ENCODE data around the gene RETN. TPM values are rescaled to one million over a fixed set of nuclear protein-coding genes. Genes with fewer than 3 reads are reported as not detected.

Gene RETN
- total RNA-seq, 4 donors from 2014 or later: not detected

GRCh38 chr19:7670150-7670783 is 1.4 kb downstream of the RETN start:
- Histone ChIP-seq H3K36me3 (no peaks in the 10 kb centered on the region), H3K27me3 (no peaks in the 10 kb centered on the region), H3K4me3 (no peak overlapping the region), H3K9me3 (no peaks in the 10 kb centered on the region), H3K4me1 (no peaks in the 10 kb centered on the region), H3K27ac (no peak overlapping the region)
- TF ChIP-seq POLR2A (IDR thresholded peaks at IDR 0.05): no peak
- no peak for TF ChIP-seq CTCF (IDR thresholded peaks at IDR 0.05)
- DNase-seq: no peak
- intact Hi-C loops (cut with DNase I; ENCODE audit: low total_unique reads): no loop called here

GRCh38 chr19:7670790-7671189 is 1.9 kb downstream of the RETN start:
- intact Hi-C loops (cut with DNase I; ENCODE audit: low total_unique reads): no loop called here
- no peaks in the 10 kb centered on the region for H3K27me3 ChIP-seq
- TF ChIP-seq CTCF (IDR thresholded peaks at IDR 0.05): no peak
- TF ChIP-seq POLR2A (IDR thresholded peaks at IDR 0.05): no peak

GRCh38 chr19:7672522-7672921 is 3.7 kb downstream of the RETN start:
- Histone ChIP-seq H3K27ac (no peak overlapping the region), H3K36me3 (no peaks in the 10 kb centered on the region), H3K9me3 (no peaks in the 10 kb centered on the region), H3K27me3 (no peaks in the 10 kb centered on the region), H3K4me1 (no peaks in the 10 kb centered on the region), H3K4me3 (no peak overlapping the region)
- TF ChIP-seq CTCF (IDR thresholded peaks at IDR 0.05): no peak
- TF ChIP-seq POLR2A (IDR thresholded peaks at IDR 0.05): no peak
- DNase-seq: no peak
- intact Hi-C loops (cut with DNase I; ENCODE audit: low total_unique reads): no loop called here

More at GRCh38 chr19:7670790-7671189, 1.9 kb downstream of the RETN start:
- Histone ChIP-seq H3K4me1 (no peaks in the 10 kb centered on the region), H3K36me3 (no peaks in the 10 kb centered on the region), H3K4me3 (no peak overlapping the region), H3K9me3 (no peaks in the 10 kb centered on the region), H3K27ac (no peak overlapping the region)
- DNase-seq: no peak

- Histone ChIP-seq H3K27me3 (no peaks in the 10 kb centered on the region), H3K27ac (no peak overlapping the region), H3K36me3 (no peaks in the 10 kb centered on the region), H3K9me3 (no peaks in the 10 kb centered on the region), H3K4me3 (no peak overlapping the region), H3K4me1 (no peaks in the 10 kb centered on the region)
- TF ChIP-seq CTCF (IDR thresholded peaks at IDR 0.05) (no peak), POLR2A (IDR thresholded peaks at IDR 0.05) (no peak)
- DNase-seq: peak in 1 of 2 donors; percentile 21
- intact Hi-C loops (cut with DNase I; ENCODE audit: low total_unique reads): no loop called here
Measured at GRCh38 chr19:7674010-7675005, 5.5 kb downstream of the RETN start.

- H3K27ac ChIP-seq: no peak overlapping the region
- DNase-seq: no peak
- H3K27me3 ChIP-seq: no peaks in the 10 kb centered on the region
- no peak overlapping the region for H3K4me3 ChIP-seq
- intact Hi-C loops (cut with DNase I; ENCODE audit: low total_unique reads): no loop called here
- H3K36me3 ChIP-seq: no peaks in the 10 kb centered on the region
- H3K9me3 ChIP-seq: no peaks in the 10 kb centered on the region
- peaks cover 0 to under 1% of the 10 kb centered on the region in 2 donors for H3K4me1 ChIP-seq
- TF ChIP-seq CTCF (IDR thresholded peaks at IDR 0.05) (no peak), POLR2A (IDR thresholded peaks at IDR 0.05) (no peak)
Measured at GRCh38 chr19:7676376-7676775, 7.5 kb downstream of the RETN start.
